NCI-H2196 (cell line): ENCODE measurements around the gene C3orf22.
"Not testable (repeated sequence)": the region's sequence is repeated elsewhere in the genome, so short reads cannot be mapped to it uniquely, and the experiment has no call there.

Source experiments
- DNase-seq: peaks from one replicate; lab custom pipeline; 2025; ENCODE audit not compliant: unreplicated experiment; lab: John Stamatoyannopoulos, UW

The C3orf22 gene, protein sequence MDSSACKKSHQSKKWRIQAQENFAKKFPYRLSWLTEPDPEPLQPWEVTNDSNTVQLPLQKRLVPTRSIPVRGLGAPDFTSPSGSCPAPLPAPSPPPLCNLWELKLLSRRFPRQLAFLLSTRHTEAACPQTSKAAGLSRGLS

GRCh38 chr3:126558336-126559071 lies at the start of gene C3orf22:
Gene C3orf22 (minus strand): TSS chr3:126558932. CDS start chr3:126553390, 5,542 bp downstream.
- DNase-seq, result no peak

DNA sequence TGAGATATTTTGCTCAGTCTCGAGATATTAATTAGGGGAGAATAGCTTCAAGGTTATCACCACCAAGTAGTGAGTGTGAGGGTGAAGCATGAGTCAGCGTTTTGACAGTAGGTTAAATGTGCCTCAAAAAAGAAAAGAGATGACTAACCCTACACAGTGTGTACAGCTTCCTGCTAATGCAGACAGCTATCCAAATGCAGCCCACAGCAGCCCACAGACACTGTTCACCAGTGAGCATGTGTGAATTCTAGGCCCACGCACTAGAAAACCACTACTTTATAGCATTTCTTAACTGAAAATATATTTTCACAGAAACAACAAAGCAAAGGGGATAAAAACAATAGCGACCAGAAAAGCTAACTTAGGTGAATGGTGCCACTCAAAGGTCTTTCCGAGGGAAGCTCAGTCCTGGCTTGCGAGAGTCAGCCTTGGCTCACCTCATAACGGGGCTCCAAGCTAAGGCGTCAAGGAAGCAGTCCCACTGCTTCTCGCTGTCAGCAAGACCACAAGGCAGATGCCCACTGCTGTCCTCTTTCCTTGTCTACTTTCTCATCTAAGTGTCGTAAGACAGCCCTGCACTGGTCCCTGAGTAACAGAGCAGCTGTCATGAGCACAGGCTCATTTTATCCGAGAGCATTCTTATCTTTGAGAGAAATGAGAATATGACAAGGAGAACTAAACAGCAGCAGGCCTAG lies 48.6 kb upstream of the C3orf22 start:
- no peak for DNase-seq

DNA sequence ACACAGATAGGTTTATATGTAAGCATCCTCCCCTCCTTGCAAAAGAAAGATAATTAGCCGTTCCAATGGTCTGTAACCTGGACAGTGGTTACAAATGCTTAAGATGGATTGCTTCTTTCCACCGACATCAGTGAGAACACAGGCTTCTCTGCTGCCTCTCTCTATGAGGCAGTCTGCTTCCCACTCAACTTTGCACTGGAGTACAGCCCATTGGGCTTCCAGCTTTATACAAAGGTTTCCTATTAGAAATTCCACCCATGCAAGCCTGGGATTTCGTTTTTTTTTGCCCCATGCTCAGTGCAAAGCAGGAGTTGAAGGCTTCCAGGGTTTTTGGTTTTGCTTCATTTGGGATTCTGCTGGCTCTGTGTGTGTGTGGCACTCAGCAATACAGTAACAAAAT lies 47.3 kb upstream of the C3orf22 start:
- no peak for DNase-seq

- no peak for DNase-seq
These were observed 46.0 kb upstream of the C3orf22 start for GRCh38 chr3:126604691-126605090.

DNA sequence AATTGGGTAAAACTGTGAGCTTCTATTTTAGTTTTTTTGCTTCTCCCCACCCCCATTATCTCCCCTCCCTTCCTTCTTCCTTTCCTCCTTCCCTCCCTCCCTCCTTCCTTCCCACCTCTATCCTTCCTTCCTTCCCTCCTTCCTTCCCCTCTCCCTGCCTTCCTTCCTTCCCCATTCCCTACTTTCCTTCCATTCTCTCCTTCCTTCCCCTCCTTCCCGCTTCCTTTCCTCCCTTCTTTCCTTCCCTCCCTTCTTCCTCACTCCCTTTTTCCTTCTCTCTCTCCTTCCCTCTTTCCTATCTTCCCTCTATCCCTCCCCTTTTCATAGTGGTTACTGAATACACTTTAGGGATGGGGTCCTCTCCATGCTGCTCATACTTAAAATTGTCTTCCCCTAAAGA lies 40.4 kb upstream of the C3orf22 start:
- DNase-seq, result no peak

DNA sequence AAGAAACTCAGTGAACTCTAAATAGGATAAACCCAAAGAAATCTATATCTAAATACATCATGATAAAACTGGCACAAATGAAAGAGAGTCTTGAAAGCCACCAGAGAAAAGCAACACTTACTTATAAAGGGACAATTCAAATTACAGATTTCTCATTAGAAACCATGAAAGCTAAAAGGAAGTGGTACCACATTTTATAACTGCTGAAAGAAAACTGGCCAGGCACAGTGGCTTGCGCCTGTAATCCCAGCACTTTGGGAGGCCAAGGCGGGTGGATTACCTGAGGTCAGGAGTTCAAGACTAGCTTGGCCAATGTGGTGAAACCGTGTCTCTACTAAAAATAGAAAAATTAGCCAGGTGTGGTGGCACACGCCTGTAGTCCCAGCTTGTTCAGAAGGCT lies 36.7 kb upstream of the C3orf22 start:
- not testable (repeated sequence) for DNase-seq

GRCh38 chr3:126591515-126591914 lies 32.8 kb upstream of the C3orf22 start:
- not testable (repeated sequence) for DNase-seq

DNA sequence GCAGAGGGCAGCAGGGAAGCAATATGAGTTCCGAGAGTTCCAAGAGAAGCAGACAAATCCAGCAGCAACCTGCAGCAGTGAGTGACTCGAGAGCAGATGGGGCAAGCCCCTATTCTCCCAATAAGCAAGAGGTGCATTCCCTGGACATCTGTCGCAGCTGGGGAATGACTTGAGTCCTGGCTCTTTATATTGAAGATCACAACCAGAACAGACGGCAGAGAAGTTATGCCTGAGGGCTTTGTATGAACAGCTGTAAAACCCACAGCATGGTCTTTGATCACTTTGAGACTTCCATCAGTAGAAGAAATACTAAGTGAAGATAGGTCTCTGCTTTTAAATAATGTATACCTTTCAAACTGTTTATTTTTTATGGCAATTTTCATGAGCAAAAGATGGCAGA lies 23.6 kb upstream of the C3orf22 start:
- no peak for DNase-seq

- no peak for DNase-seq
These were observed 22.8 kb upstream of the C3orf22 start for GRCh38 chr3:126581569-126581968.

DNA sequence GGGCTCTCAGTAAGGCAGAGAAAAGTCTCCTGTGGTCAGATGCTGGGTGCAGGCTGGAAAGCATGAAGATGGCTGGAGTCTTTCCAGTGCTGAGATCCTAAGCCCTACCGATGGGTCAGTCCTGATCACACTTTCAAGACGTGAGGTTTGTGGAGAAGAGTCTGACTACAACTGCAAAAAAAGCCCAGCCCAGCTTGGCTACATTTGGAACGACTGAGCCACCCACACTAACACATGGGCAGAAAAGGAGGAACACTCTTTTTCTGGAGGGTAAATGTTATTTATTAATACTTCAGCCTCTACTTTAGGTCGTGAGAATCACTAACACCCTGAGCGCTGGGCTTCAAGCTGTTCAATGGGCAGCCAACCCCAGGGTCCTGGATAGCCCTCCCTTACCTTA lies 22.0 kb upstream of the C3orf22 start:
- DNase-seq, result no peak

DNA sequence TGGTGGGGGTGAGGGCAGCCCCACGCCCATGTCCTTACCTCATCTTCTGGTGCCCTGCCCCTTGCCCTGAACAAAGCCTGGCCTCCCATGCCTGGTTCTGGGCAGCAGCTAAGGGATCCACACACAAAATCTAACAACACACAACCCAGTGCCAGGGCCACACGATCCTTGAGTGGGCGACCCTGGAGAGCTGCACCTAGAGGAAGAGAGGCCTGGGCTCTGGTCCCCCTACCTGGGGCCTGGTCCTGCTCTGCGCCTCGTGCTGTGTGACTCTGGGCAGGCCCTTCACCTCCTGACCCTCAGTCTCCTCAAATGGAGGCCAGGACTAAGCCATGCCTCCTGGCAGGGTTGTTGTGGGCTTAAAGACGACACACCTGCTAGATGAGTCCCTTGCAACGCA lies 20.0 kb upstream of the C3orf22 start:
- no peak for DNase-seq

GRCh38 chr3:126577261-126577660 lies 18.5 kb upstream of the C3orf22 start:
- no peak for DNase-seq

GRCh38 chr3:126573492-126574117 lies 14.9 kb upstream of the C3orf22 start:
- no peak for DNase-seq

DNA sequence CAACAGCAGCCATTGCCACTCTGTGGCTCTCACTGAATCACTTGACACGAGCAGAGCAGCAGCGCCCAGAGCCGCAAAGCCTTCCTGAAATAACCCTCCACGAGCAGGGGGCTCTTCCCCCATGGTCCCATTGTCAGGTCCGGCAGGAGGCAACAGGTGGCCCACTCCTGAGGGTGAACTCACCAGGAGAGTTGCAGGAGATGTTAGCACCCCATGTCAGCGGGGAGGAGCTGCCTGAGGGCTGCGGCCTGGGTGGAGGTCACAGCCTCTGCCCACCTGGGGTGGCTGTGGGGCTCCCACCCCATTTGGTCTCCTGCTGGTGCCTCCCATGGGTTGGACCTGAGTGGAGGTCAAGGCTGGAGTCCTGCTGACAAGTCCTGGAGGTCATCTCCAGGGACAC lies 12.3 kb upstream of the C3orf22 start:
- no peak for DNase-seq

DNA sequence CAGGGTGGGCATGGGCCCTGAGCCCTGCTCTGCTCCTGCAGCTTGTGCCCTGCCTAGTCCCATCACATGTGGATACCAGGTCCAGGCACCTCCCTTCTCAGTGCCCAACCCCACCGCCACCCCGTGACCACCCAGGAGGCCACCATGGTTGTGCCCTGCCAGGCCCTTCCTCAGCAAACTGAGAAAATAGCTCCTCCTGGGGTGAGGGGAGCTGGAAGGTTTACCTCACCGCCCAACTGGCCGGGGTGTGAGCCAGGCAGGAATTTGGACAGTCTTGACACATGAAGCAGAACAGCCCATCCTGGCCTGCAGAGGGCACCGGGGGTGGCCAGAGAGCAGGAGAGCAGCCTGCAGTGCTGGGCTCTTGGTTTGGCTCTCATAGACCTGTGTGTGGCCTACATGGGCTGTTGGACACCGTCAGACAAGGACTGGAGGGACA lies 11.4 kb upstream of the C3orf22 start:
- no peak for DNase-seq

DNA sequence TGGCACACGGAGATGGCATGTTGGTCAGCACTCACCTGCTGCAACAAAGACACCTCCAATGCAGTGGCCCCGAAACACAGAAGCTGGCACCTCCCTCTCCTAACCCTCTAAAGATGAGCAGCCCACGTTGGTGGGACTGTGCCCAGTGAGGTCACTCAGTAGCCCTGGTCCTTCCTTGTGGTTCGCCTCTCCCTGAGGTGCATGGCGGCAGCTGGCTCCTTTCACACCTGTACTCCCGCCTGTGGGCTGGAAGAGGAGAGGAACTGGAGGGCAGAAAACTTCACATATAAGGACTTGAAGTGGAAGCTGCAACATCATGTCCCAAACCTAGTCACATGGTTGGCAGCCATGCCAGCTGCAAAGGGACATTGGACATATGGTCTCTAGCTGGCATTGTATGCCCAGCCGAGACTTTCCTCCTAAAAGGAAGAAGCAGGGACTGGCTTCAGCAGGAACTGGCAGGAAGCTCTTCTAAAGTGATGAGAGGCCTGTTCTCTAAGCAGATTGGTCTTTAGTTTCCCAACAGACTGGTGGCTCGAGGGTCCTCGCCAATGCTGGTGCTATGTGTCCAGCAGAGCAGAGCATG lies 10.8 kb upstream of the C3orf22 start:
- DNase-seq, result no peak

- no peak for DNase-seq
These were observed 10.1 kb upstream of the C3orf22 start for GRCh38 chr3:126568776-126569342.

DNA sequence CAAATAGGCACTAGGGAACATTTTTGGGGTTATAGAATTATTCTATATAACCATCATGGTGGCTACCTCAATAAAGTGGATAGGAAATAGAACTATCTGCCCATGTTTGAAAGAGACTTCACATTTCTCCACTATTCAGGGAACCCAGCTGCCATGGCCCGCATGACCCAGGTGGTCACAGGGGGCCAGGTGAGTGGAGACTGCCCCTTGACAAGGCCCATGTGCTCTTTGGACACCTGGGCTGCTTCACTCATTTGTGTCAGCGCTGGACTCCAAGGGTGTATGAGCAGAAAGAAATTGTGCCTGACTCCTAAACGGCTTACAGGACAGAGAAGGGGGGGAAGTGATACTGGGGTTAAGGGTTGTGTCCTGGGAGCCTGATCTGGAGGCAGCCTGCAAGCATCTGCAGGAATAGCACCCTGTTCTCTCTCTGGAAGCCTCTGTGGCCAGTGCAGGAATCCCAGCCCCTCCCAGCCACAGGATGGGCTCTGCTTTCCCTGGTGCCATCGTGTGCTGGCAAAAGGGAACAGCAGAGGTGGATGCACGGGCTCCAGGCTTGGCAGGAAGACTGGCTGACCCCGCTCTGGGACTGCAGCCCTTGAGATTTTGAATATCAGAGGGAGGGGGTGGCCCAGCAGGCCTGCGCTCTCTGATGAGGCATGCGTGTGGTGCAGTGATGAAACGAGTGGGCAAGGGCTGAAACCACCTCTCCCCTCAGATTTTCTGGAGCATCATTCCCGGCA lies 9.1 kb upstream of the C3orf22 start:
- no peak for DNase-seq

DNA sequence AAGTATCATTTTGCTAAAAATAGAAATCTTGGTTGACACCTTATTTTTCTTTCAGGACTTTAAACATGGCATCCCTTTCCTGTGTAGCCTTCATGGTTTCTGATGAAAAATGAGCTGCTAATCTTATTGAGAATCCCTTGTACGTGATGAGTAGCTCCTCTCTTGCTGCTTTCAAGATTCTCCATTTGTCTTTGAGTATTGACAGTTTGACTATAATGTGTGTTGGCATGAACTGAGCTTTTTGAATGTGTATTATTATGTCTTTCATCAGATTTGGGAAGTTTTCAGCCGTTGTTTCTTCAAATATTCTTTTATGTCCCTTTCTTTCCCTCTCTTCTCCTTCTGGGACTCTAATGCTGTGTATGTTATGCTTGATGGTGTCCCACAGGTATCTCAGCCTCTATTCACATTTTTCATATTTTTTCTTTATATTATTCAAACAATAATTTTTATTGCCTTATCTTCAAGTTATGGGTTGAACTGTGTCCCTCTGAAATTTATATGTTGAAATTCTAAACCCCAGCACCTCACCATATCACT lies 4.1 kb upstream of the C3orf22 start:
- no peak for DNase-seq

DNA sequence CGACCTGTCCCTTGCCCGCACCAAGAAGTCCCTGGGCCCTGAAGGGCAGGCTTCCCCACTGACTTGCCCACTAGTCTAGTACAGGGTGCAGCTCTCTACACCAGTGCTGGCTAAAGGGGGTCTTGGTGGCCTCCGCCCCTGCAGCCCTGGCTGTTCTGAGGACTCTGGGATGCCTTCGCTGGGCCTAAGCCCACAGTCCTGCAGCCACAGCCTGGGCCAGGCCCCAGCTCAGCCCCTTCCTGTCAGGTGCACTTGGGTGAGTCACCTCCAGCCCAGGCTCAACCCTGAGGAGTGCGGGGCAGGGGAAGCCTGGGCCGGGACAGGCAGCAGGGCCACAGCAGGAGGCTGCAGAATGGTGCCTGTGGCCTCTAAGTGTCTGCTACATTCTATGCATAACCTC lies 971 bp downstream of the C3orf22 start:
- DNase-seq, result no peak
